GM19395 (cell line): ENCODE data around the gene RBM44.

Source experiments
- ATAC-seq: cut with Tn5 transposase; IDR thresholded peaks from one replicate; pipeline ENCODE4 v1.9.1; 2021; ENCODE audit warnings: mild to moderate bottlenecking, moderate library complexity; ENCODE audit not compliant: unreplicated experiment

Gene RBM44

DNA sequence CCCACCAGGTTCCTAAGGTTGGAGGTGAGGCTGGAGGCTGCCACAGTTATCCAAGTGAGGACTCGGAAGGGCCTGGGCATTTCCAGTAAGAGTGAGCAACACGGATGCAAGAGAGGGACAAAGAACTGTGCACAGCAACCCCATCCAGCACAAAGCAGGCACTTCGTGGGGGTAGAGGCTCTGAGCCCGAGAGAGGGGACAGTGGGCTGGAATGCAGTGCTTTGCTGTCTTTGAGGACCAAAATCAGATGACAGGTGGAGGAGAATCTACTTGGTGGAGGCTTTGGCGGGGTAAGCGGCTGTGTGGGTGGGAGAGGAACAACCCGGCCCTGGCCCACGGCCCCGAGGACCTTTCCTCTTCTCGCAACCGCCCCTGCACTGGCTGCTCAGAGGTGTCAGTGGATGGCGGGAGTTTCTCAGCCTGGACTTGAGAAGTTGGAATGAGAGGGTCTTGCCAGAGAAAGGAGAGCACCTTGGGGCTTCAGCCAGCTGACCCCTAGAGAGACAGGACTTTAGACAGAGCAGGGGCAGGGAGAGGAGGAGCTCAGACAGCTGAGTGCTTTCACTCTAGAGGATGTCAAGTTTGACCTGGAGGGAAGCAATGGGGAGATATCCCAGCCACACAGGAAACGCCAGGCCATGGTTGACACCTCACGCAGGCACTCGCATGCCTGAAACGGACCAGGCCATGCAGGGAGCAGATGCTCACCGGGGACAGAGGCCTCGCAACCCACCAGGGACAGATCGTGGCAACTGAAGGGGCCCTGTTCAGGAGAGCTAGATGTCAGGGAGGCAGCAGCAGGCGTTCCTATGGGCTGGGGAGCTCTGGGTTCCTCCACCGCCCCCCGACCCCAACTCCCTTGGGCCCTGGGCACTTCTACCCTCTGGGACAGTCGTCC is 72.4 kb downstream of the RBM44 start:
- ATAC-seq, result no peak

DNA sequence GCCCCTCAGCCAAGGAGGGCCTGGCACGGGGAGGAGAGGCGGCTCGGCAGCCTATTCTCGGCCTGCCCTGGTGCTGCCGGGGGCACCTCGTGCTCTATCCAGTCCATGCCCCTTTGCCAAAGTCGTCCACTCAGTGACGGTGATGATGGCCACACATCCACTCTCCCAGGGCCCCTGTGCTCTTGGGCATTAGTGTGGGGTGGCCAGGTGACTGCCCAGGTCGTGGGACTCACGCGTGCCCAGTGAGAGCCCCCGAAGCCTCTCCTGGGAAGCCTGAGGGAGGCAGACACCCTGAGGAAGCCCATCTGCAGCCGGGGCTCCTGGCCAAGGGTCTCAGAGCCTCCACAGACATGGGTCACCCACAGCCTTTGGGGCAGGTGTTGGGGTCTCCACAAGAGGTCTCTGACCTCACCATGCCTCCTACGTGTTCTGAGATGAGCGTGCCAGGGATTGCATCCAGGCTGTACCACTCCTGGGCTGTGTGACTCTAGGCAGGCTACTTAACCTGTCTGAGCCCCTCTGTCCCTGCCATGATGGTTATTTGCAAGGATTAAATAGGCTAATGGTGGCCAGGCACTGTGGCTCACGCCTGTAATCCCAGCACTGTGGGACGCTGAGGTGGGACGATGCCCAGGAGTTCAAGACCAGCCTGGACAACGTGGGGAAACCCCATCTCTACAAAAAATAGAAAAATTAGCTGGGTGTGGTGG is 73.8 kb downstream of the RBM44 start:
- ATAC-seq, result no peak

- ATAC-seq, result no peak
Observed at GRCh38 chr2:237873421-237873831, 74.8 kb downstream of the RBM44 start.

GRCh38 chr2:237873897-237874551 is 75.4 kb downstream of the RBM44 start:
- ATAC-seq, result no peak

DNA sequence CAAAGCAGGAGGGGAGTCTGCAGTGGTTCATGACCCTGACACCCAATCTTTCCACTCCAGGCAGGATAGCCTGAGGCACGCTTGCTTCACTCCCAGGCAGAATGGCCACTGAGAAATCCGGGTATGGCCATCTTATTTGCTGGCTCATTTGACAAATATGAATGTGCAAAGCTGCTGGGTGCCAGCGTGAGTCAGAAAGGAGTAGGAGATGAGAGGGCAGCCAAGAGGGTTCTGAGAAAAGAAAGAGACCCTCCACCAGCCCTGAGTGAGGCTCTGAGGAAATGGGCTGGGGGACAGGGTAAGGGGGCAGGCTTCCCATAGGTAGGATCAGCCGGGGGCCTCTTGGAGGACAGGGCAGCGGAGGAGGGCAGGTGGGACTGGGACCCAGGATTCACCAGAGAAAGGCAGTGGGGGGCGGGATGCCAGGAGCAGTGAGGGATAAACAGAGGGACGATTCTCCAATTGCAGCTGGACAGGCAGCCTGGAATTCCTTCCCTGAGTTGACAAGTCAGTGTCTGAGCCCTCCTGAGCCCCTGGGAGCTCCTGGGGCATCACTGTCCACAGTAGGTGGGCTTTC is 76.1 kb downstream of the RBM44 start:
- ATAC-seq, result no peak

- no peak for ATAC-seq
Observed at GRCh38 chr2:237875256-237876060, 76.9 kb downstream of the RBM44 start.

- ATAC-seq, result no peak
Observed at GRCh38 chr2:237876061-237876526, 77.5 kb downstream of the RBM44 start.

GRCh38 chr2:237876532-237876931 is 78.0 kb downstream of the RBM44 start:
- ATAC-seq, result no peak

DNA sequence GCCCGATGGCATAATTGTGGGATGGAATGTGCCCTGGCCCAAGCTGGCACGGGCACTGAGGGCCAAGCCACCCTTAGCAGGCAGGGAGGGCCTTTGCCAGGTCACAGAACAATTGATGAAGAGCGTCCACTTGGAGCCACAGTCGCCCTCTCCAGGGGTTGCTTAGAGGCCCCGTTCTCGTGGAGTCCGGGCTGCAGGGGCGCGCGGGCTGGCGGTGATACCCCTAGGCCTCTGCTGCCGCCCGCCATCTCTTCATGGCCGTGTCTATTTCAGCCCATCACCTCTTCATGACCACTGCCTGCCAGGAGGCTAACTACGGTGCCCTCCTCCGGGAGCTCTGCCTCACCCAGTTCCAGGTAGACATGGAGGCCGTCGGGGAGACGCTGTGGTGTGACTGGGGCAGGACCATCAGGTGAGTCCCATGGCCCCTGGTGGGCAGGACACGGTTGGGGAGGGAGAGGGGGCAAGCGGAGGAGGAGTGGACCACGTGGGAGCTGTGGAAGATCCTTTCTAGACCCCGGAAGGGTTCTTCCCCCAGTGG is 78.4 kb downstream of the RBM44 start:
- ATAC-seq, result no peak

DNA sequence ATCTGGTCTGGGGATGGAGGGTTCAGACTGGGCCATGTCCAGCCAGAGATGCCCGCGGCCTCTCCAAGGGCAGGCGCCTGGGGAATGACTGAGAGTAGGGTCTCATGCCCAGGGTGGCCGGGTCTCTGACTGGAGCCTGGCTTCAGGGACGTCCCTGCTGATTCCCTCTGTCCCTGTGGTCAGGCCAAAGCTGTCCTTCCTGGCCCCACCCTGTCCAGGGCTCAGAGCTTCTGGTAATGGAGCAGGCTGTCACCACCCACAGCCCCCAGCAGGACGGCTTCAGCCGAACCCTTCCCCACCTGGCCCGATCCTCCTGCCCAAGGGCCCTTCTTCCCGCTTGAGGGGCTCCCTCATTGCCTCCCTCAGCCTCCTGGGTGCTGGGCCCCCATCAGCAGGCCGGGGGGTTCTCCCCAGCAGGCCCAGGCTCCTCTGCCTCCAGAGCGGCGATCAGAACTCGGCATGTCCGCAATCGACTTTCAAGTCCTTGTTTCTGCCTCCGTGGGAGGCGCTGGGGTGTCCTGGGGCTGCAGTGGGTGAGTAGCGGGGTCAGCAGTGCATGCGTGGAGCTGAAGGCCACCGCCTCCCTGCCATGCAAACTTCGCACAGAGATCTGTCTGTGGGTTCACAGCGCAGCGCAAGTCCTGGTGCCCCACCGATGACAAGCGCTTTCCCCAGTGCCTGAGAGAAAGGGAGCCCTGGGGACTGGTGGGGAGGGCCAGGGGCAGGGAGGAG is 79.2 kb downstream of the RBM44 start:
- no peak for ATAC-seq

- ATAC-seq, result no peak
Observed at GRCh38 chr2:237878321-237879057, 79.9 kb downstream of the RBM44 start.

DNA sequence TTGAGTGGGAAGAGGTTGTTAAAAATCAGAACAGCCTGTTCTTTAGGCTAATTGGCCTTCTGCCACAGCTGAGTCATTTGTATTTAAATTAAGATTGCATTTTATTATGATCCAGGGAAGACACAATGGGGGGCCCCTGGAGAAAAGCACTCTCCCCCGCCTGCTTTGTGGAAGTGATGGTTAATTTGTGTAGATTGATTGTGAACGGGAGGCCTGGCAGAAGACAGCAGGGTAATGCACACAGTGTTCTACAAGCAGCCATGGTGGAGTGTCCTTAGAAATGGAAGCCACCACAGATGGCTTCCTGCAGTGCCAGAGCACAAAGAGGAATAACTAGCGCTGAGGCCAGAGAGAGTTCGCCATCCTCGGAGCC is 80.5 kb downstream of the RBM44 start:
- no peak for ATAC-seq

DNA sequence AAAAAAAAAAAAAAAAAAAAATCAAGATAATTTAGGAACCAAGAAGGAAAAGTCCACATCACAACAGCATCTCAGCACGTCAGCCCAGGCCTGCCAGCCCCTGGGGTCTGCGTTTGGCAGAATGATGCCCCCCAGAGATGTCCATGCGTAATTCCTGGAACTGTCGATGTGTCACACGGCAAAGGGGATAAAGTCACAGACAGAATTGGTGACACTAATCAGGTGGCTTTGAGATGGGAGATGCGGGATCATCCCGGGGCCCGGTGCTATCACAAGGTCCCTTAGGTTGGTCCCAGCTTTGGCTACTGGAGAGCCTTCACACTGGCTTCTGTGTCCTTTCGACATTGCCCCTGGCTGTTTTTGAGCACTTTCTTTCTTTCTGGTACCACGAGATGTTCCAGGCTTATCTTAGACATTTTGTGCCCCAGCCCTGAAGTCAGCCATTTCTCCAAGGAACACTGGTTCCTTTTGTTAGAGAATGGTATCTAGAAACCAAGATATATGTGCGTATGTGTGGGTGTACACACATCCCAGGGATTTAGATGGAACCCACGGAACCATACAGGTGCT is 81.5 kb downstream of the RBM44 start:
- no peak for ATAC-seq

DNA sequence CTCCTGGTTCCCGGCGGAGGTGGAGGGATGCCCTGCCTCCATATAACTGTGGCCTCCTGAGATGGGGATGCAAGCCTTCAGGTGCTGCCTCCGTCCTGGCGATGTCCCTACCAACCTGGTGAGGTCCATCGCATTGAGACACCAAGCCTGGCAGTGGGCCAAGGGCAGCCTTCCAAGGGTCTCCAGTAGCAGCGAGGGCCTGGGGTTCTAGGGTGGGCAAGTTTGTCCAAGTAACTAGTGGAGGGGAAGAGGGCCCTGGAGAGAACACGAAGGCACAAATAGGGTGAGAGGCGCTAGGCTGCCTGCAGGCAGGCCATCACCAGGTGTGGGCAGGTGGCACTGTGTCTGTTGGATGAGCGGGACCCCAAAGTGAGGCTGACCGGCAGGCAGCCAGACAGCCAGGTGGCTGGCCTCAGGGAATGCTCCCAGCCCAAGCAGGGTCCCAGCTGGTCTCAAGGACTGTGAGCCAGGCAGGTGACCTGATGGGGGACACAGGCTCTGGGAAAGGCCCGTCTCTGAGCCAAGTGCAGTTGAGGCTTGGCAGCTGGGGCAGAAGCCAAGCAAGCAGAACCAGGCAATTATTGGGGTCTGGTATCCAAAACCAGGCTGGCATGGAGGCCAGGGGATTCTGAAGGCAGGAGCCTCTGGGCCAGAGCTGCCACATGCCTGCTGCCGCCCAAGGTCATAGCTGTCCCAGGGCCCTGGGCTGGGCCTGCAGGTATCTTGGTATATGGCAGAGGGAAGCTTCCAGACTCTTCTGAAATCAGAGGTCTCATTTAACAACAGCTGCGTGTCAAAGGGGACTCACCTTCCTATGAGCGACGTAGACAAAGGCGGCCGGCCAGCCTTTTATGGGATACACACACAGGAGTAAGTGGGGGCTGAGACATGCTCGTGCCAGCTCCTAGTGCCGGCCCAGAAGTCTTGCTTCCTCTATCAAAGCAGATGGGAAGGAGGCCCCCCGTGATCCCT is 84.2 kb downstream of the RBM44 start:
- ATAC-seq, result no peak

- ATAC-seq, result no peak
Observed at GRCh38 chr2:237883951-237884446, 85.4 kb downstream of the RBM44 start.

DNA sequence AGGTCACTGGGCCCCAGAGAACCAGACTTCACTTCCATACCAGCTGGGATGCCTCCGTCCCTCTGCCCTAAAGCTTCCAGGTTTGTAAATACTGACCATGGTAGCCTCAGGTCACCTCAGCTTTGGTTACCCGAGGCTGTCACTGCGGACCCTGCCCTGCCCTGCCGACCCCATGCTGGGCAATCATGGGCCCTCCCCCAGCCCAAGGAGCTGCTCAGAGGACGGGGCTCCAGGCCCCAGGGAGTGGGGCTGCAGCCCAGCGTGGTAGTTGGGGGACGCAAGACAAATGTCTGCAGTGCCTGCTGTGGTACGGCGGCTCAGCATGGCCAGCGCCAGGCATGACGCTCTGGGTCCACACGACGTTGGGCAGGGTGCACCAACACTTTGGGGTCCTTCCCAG is 86.1 kb downstream of the RBM44 start:
- no peak for ATAC-seq
